ENCODE data around the gene MRPS33. TPM values are rescaled to one million over a fixed set of nuclear protein-coding genes. Genes with fewer than 3 reads are reported as not detected.
"Not testable (repeated sequence)": the region's sequence is repeated elsewhere in the genome, so short reads cannot be mapped to it uniquely, and the experiment has no call there.

The MRPS33 gene
- total RNA-seq, 1 donor: 32.4 TPM

DNA sequence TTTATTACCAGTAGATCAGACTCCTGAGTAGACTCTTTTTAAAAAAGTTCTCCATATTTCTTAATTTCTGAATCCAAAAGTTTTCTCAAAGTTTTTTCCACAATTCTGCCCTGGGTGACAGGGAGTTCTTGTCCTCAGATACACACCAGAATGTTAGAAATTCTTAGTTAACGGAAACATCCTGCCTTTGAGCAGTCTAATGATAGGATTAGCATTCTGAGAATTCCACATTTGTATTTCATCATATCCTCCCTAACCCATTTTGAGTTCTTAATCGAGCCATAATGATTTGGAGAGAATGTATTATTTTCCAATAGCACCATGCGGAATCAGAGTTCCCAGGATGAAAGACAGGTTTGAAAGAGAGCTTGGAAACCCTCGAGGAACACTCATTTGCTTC, 28.9 kb upstream of the MRPS33 start:
- DNase-seq (ENCODE audit: low read depth): no peak
- no peak for TF ChIP-seq CTCF (IDR thresholded peaks at IDR 0.05; ENCODE audit: insufficient read depth, low read length)
- H3K4me3 ChIP-seq (ENCODE audit: low read depth, low read length): no peak overlapping the region

DNA sequence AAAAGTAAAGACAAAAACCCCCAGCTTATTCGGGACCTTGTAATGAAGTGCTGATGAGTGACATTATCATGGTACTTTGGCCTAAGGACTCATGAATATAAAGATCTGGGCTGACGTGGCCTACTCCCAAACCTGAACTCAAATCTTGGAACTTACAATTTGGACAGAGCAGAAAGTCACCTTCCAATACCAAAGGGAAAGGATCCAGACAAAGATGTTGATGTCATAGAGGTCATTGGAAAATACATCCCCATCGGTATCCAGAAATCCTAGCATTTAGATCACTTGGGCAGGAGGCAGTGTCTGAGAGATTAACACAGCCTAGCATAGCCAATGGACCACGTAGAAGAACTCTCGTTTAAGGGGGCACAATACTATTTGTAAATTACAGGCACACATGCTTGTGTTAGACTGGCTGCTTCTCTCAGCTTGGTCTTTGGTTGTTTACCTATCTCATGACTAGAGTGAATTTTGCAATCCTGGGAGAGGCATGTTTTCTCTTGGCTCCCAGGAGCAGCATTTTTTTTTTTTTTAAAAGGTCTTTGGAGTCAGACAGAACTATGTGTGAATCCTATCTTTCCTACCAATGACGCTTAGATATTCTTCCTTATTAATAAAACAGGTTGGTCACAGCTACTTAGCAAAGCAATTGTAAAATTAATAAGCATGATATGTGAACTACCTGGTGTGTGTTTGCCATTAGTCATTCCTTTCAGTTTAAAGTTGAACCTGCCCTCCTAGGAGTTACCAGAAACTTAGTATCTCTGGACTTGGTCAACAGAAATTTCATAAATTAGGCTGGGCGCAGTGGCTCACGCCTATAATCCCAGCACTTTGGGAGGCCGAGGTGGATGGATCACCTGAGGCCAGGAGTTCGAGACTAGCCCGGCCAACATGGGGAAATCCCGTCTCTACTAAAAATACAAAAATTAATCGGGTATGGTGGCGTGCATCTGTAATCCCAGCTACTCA, 27.8 kb upstream of the MRPS33 start:
- H3K4me3 ChIP-seq (ENCODE audit: low read depth, low read length): no peak overlapping the region
- no peak for TF ChIP-seq CTCF (IDR thresholded peaks at IDR 0.05; ENCODE audit: insufficient read depth, low read length)
- DNase-seq (ENCODE audit: low read depth): peak; percentile 2

DNA sequence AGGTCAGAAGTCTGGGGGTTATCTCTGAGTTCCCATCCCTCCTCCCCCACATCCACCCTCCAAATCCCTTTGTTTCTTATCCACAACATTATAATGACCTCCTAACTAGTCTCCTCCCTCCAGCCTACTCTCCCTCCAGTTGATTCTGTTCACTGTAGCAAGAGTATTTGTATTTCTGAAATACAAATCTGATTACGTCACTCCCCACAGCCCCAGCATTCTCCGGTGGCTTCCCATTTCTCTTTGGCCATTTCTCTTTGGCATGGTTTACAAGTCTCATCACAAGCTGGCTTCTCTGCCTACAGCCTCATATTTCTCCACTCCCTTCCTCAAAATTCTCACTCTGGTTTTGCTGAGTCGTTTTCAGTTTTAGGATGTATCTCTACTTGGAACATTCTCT, 24.6 kb upstream of the MRPS33 start:
- H3K4me3 ChIP-seq (ENCODE audit: low read depth, low read length): no peak overlapping the region
- peak; percentile 15 for DNase-seq (ENCODE audit: low read depth)
- TF ChIP-seq CTCF (IDR thresholded peaks at IDR 0.05; ENCODE audit: insufficient read depth, low read length): no peak

DNA sequence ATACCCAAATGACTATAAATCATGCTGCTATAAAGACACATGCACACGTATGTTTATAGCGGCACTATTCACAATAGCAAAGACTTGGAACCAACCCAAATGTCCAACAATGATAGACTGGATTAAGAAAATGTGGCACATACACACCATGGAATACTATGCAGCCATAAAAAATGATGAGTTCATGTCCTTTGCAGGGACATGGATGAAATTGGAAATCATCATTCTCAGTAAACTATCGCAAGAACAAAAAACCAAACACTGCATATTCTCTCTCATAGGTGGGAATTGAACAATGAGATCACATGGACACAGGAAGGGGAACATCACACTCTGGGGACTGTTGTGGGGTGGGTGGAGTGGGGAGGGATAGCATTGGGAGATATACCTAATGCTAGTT, 23.3 kb upstream of the MRPS33 start:
- DNase-seq (ENCODE audit: low read depth); H3K4me3 ChIP-seq (ENCODE audit: low read depth, low read length): not testable (repeated sequence)

DNA sequence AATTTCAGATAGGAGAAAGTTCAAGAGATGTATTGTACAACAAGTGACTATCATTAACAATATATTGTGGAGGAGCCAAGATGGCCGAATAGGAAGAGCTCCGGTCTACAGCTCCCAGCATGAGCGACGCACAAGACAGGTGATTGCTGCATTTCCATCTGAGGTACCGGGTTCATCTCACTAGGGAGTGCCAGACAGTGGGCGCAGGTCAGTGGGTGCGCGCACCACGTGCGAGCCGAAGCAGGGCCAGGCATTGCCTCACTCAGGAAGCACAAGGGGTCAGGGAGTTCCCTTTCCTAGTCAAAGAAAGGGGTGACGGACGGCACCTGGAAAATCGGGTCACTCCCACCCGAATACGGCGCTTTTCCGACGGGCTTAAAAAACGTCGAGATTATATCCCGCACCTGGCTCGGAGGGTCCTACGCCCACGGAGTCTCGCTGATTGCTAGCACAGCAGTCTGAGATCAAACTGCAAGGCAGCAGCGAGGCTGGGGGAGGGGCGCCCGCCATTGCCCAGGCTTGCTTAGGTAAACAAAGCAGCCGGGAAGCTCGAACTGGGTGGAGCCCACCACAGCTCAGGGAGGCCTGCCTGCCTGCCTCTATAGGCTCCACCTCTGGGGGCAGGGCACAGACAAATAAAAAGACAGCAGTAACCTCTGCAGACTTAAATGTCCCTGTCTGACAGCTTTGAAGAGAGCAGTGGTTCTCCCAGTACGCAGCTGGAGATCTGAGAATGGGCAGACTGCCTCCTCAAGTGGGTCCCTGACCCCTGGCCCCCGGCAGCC, 18.0 kb upstream of the MRPS33 start:
- H3K4me3 ChIP-seq (ENCODE audit: low read depth, low read length); DNase-seq (ENCODE audit: low read depth): not testable (repeated sequence)

GRCh38 chr7:141028767-141029166, 14.0 kb upstream of the MRPS33 start:
- no peak for DNase-seq (ENCODE audit: low read depth)
- no peak for TF ChIP-seq CTCF (IDR thresholded peaks at IDR 0.05; ENCODE audit: insufficient read depth, low read length)
- H3K4me3 ChIP-seq (ENCODE audit: low read depth, low read length): no peak overlapping the region

DNA sequence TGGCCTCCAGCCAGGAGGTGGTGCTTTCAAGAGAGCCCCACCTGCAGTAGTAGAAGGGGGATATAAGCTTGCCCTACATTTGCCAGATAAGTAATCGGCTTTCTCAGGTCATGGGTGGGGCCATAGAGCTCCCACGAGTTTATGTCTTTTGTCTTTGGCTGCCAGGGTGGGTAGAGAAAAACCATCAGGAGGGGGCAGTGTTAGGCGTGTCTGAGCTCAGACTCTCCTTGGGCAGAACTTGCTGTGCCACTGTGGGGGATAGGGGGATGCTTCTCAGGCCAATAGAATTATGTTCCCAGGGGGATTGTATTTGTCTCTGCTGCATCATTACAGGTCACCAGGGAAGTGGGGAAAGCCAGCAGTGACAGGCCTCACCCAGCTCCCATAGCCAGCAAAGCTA, 12.3 kb upstream of the MRPS33 start:
- no peak for DNase-seq (ENCODE audit: low read depth)
- no peak overlapping the region for H3K4me3 ChIP-seq (ENCODE audit: low read depth, low read length)
- TF ChIP-seq CTCF (IDR thresholded peaks at IDR 0.05; ENCODE audit: insufficient read depth, low read length): no peak

All from fibroblast of the aortic adventitia (primary cell).